Thoracic aorta (tissue), 2 donors: ENCODE measurements around the gene SH2D6. TPM values are rescaled to one million over a fixed set of nuclear protein-coding genes. Genes with fewer than 3 reads are reported as not detected.

Experiments used
- ATAC-seq: fragments of 150-250 bp; one replicate; pipeline ENCODE4 v1.8.0; 2017; ENCODE audit warnings: low read depth; ENCODE audit not compliant: insufficient number of reproducible peaks, low FRiP score
- DNase-seq: peaks from one replicate; pipeline ENCODE4 v3.0.0-alpha.2; 2020; ENCODE audit warnings: low spot score
- H3K27ac ChIP-seq, 2 donors: fragments of 200-600 bp; sonication (generic); 1 replicate in 1 of 2; 2 replicates in 1 of 2; pipeline ENCODE4 v1.5.1; 2016; ENCODE audit warnings: mild to moderate bottlenecking in 2 of 2, moderate library complexity in 2 of 2
- H3K27me3 ChIP-seq: fragments of 200-600 bp; sonication (generic); replicated peaks from 2 replicates; pipeline ENCODE4 v1.6.0; 2016; ENCODE audit warnings: mild to moderate bottlenecking; ENCODE audit not compliant: insufficient read depth
- H3K36me3 ChIP-seq: fragments of 200-600 bp; sonication (generic); one replicate; pipeline ENCODE4 v1.5.1; 2016
- H3K4me1 ChIP-seq, 2 donors: fragments of 200-600 bp; sonication (generic); 1 replicate in 1 of 2; 2 replicates in 1 of 2; pipeline versions ENCODE4 v1.5.1 to v1.6.0; 2016; ENCODE audit warnings: low read depth in 2 of 2, mild to moderate bottlenecking in 1 of 2; ENCODE audit not compliant: control insufficient read depth in 1 of 2
- H3K4me3 ChIP-seq: fragments of 200-600 bp; sonication (generic); 2 replicates; pipeline ENCODE4 v1.5.1; 2016; ENCODE audit warnings: mild to moderate bottlenecking
- H3K9me3 ChIP-seq: fragments of 200-600 bp; sonication (generic); 2 replicates; pipeline ENCODE4 v1.5.1; 2016
- CTCF ChIP-seq: fragments of 200-600 bp; sonication (generic); IDR thresholded peaks from one replicate; pipeline ENCODE4 v1.5.1; 2019; ENCODE audit warnings: antibody characterized with exemption
- total RNA-seq, 2 donors: library from RNA; depleted of rRNA; stranded (reverse); fragments of >200 nt; gene quantifications; one replicate each; pipeline versions ENCODE4 v1.1.0 to v1.2.3, GENCODE V29; 2016

The SH2D6 gene
- total RNA-seq, 2 donors from 2014 or later, result not detected

DNA sequence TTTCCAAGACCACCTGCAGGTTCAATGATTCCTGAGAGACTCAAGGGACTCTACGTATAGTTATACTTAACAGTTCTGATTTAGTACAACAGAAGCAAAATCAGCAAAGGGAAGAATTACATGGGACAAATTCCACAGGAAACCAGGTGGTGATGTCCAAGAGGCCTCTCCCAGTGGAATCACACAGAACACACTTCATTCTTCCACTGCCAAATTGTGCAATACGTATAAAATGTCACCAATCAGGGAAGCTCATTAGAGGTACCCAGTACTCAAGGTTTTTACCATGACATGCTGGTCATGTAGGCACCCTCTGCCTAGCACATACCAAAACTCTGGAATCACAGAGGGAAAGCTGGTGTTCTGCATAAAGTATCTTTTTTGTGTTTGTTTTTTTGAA, 30.8 kb upstream of the SH2D6 start:
- no peak for ATAC-seq
- H3K9me3 ChIP-seq, result no peaks in the 10 kb centered on the region
- no peaks in the 10 kb centered on the region for H3K4me1 ChIP-seq
- H3K36me3 ChIP-seq, result peaks cover 41% of the 10 kb centered on the region
- H3K27me3 ChIP-seq, result no peaks in the 10 kb centered on the region
- no peak overlapping the region for H3K4me3 ChIP-seq
- DNase-seq, result no peak
- no peak overlapping the region for H3K27ac ChIP-seq
- no peak for TF ChIP-seq CTCF

DNA sequence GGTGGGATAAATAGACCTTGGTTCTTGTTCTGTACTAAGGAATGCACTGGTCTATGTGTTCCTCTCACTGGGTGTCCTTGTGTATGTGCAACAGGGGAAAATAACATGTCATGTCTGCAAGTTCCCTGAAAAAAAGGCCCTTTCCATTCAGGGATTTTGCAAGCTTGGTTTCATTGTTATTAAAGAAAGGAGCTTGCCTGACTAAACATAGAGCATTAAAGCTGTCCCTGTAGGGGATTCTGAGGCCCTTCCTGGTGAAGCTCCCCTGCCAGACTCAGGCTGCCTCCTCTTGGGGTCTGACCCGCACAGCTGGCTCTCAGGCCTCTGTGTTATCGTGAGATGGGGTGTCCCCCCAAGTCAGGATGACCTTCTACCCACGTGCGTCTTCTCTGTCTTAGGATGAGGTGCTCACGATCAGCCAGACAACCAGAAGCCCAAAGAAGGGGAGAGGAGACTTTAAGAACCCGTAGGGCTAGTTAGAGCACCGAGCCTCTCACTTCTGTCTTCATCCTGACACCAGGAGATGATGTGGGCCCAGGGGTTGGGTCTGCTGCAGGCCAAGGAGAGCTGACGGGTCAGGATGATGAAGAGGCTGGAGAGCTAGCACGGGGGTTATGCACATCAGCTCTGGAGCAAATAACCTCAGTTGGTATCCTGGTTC, 29.5 kb upstream of the SH2D6 start:
- H3K27ac ChIP-seq, result no peak overlapping the region
- DNase-seq, result no peak
- H3K4me1 ChIP-seq, result no peaks in the 10 kb centered on the region
- ATAC-seq, result no peak
- no peak for TF ChIP-seq CTCF
- H3K4me3 ChIP-seq, result no peak overlapping the region
- H3K27me3 ChIP-seq, result no peaks in the 10 kb centered on the region
- peaks cover 41% of the 10 kb centered on the region for H3K36me3 ChIP-seq
- H3K9me3 ChIP-seq, result no peaks in the 10 kb centered on the region

DNA sequence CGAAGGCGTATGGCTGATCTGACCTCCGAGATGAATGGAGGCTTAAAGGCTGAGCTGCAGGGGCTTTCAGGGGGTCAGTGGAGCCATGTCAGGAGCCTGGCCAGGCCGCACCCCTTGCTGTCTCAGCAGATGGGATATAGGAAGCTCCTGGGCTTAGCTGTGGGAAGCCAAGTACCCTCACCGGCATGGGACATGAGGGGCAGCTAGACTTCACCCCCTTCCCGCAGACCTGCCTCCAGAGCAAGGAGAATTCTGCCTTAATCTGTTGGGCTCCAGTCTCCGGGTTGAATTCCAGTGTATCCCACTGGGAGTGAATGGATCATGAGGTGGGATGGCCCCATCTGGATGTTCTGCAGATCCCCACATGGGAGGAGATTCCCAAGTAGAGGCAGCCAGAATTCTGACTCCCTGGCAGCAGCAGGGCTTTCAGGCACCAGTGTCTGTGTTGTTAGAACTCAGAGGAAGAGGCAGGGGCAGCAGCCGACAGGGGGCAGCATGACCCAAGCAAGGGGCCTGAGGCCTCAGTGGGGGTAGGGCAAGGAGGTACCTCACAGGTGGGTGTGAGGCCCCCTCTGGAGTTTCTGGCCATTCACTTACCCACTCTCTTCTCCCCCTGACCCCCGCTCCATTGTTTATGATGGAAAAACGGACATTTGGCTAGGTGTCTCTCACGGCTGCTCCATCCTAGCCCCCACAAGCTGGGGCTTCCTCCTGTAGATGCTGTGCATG, 27.4 kb upstream of the SH2D6 start:
- H3K27me3 ChIP-seq, result no peaks in the 10 kb centered on the region
- DNase-seq (no peak), ATAC-seq (no peak)
- no peak overlapping the region for H3K27ac ChIP-seq
- peak; percentile 48 for TF ChIP-seq CTCF
- H3K4me1 ChIP-seq, result peaks cover 0 to 3% of the 10 kb centered on the region in 2 donors
- peaks cover 32% of the 10 kb centered on the region for H3K36me3 ChIP-seq
- H3K9me3 ChIP-seq, result no peaks in the 10 kb centered on the region
- no peak overlapping the region for H3K4me3 ChIP-seq

GRCh38 chr2:85393836-85394235, 24.7 kb upstream of the SH2D6 start:
- ATAC-seq, result no peak
- Histone ChIP-seq H3K4me1 (peaks cover 0 to 18% of the 10 kb centered on the region in 2 donors), H3K4me3 (no peak overlapping the region), H3K36me3 (peaks cover 17% of the 10 kb centered on the region), H3K27me3 (no peaks in the 10 kb centered on the region), H3K9me3 (no peaks in the 10 kb centered on the region), H3K27ac (peak overlapping the region in 1 of 2 donors; percentile 31)
- no peak for TF ChIP-seq CTCF
- no peak for DNase-seq

GRCh38 chr2:85394261-85394681, 24.2 kb upstream of the SH2D6 start:
- Histone ChIP-seq H3K9me3 (no peaks in the 10 kb centered on the region), H3K4me3 (no peak overlapping the region), H3K36me3 (peaks cover 15% of the 10 kb centered on the region), H3K27ac (peak overlapping the region in 1 of 2 donors; percentile 31), H3K27me3 (no peaks in the 10 kb centered on the region), H3K4me1 (peaks cover 0 to 18% of the 10 kb centered on the region in 2 donors)
- ATAC-seq (no peak), DNase-seq (no peak)
- no peak for TF ChIP-seq CTCF
